ENCODE measurements around the gene MAP1A.

MAP1A gene

DNA sequence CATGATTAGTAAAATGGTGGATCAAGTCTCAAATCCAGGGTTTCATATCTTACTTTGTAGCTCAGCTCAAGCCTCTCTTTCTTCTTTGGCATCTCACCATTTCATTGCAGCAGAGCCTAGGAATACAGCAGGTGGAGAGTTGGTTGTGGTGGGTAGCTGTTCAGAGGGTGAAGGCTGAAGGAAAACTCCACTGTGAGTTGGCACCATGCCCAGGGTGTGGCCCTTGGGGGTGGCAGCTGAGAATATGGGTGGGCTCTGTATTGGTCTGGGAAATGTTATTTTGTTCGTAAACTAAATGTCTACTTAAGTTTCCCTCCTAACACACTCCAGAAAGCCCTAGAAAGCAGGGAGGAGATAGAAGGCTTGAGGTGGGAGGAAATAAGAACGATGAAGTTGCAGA, 1.7 kb upstream of the MAP1A start:
- ChIA-PET POLR2A (no interaction called here), CTCF (interaction anchor here (1.0 to 5.2 kb wide), 15 partner anchors 7 to 287 kb away, joined by 3 to 41 read pairs (median 8); no protein-coding TSS in a partner anchor)
- DNase-seq (ENCODE audit: extremely low spot score) = no peak
- TF ChIP-seq, protein P1, sequence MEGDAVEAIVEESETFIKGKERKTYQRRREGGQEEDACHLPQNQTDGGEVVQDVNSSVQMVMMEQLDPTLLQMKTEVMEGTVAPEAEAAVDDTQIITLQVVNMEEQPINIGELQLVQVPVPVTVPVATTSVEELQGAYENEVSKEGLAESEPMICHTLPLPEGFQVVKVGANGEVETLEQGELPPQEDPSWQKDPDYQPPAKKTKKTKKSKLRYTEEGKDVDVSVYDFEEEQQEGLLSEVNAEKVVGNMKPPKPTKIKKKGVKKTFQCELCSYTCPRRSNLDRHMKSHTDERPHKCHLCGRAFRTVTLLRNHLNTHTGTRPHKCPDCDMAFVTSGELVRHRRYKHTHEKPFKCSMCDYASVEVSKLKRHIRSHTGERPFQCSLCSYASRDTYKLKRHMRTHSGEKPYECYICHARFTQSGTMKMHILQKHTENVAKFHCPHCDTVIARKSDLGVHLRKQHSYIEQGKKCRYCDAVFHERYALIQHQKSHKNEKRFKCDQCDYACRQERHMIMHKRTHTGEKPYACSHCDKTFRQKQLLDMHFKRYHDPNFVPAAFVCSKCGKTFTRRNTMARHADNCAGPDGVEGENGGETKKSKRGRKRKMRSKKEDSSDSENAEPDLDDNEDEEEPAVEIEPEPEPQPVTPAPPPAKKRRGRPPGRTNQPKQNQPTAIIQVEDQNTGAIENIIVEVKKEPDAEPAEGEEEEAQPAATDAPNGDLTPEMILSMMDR (IDR thresholded peaks at IDR 0.05; ENCODE audit: control extremely low read depth, extremely low read depth, low read depth, missing control alignments) = no peak

DNA sequence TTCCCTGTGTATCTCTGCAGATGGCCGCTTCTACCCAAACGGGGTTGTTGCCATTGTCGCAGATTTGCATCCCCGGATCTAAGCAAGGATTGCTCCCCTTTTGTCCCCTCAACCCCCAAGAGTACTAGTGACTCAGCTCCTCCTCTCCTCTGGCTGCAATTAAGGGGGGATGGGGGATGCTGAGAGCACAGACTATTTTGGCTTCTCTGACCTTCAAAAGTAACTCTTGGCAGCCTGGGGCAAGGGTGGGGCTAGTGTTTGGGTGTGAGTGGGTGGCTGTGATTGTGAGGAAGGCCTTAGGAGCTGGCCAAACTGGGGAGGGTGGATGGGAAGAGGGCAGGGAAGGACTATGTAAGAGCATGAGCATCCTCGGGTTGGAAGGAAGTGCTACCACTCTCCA, 1.2 kb upstream of the MAP1A start:
- TF ChIP-seq, protein P1 (IDR thresholded peaks at IDR 0.05; ENCODE audit: control extremely low read depth, extremely low read depth, low read depth, missing control alignments) = no peak
- DNase-seq (ENCODE audit: extremely low spot score) = no peak
- POLR2A ChIA-PET = no interaction called here
- CTCF ChIA-PET = interaction anchor here (1.0 to 5.2 kb wide), 8 partner anchors 7 to 287 kb away, joined by 3 to 41 read pairs (median 10); no protein-coding TSS in a partner anchor

DNA sequence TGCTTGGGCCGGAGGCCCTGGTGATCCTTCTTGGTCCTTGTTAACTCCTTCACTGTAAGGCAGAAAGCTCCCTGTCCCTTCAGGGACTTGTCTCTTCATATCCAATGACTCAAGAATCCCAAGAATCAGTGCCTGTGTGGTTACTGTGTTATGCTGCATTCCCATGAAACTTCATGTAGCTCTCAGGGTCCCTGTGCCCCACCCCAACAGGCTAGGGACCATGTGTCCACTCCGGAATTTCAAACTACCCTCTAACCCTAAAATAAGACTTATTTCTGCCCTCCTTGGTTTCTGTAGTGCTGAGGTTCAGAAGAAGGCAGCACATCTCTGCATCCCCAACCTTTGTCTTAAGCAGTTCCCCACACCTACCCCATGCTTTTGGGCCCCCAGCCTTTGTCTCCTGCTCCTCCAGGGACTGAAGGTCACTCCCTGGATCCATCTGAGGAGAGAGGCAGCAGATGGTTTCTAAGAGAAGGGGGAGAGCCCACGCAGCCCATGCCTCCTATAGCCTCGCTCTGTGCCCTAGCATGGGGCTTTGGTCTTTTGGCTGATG, 531 bp upstream of the MAP1A start:
- TF ChIP-seq, protein P1 (IDR thresholded peaks at IDR 0.05; ENCODE audit: control extremely low read depth, extremely low read depth, low read depth, missing control alignments) = no peak
- CTCF ChIA-PET = interaction anchor here (1.0 to 4.2 kb wide), 4 partner anchors 17 to 46 kb away, joined by 3 to 24 read pairs (median 10); no protein-coding TSS in a partner anchor
- POLR2A ChIA-PET = no interaction called here

DNA sequence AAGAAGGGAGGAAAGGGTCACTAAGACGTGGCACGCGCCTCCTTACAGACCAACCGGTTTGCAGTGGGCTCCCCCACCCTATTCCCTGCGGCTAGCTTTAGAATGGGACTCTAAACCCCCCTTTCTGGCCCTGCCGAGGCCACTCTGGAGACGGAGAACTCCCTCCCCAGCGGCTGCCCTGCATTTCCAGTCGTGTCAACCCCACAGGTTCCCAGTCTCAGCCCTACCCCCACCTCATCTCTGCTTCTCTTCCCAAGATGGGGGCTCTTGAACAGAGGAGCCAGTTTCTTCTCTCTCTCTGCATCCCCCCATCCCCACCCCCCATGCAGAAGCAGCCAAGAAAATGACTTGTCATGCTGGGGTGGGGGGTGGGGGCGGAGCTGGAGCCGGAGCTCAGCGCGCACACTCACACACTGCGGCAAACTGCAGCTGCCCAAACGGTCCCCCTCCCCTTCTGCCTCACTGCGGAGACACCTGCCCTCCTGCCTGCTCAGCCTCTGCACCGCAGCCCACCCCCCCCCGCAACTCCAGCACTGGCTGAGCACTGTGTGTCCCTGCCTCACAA, 871 bp downstream of the MAP1A start:
- ChIA-PET CTCF (no interaction called here), POLR2A (interaction anchor here (0.6 kb wide), 1 partner anchor 307 kb away, joined by 3 read pairs; no protein-coding TSS in a partner anchor)
- TF ChIP-seq, protein P1 (IDR thresholded peaks at IDR 0.05; ENCODE audit: control extremely low read depth, extremely low read depth, low read depth, missing control alignments) = no peak
- DNase-seq (ENCODE audit: extremely low spot score) = no peak

More for the DNA sequence above, 531 bp upstream of the MAP1A start:
- no peak for DNase-seq (ENCODE audit: extremely low spot score)

DNA sequence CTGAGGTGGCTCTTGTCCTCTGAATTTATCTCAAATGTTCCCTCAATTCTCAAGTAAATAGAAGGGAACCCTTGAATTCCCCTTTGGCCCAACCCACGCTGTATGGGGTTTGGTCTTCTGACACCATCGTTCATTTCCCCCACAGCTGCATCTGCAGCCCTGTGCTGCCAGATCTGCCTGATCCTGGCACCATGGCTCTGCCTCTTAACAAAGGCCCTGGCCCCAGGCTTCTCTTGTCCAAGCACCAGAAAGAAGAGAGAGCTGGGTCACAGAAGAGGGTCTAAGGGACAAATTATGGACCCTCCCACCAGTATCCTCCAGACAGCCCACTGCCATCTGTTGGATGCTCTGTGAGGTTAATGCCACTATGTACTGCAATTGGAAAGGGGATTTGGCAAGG, 1.8 kb downstream of the MAP1A start:
- ChIA-PET CTCF (interaction anchor here (1.5 kb wide), 1 partner anchor 9 kb away, joined by 3 read pairs; no protein-coding TSS in a partner anchor), POLR2A (no interaction called here)
- DNase-seq (ENCODE audit: extremely low spot score) = no peak
- TF ChIP-seq, protein P1 (IDR thresholded peaks at IDR 0.05; ENCODE audit: control extremely low read depth, extremely low read depth, low read depth, missing control alignments) = no peak

DNA sequence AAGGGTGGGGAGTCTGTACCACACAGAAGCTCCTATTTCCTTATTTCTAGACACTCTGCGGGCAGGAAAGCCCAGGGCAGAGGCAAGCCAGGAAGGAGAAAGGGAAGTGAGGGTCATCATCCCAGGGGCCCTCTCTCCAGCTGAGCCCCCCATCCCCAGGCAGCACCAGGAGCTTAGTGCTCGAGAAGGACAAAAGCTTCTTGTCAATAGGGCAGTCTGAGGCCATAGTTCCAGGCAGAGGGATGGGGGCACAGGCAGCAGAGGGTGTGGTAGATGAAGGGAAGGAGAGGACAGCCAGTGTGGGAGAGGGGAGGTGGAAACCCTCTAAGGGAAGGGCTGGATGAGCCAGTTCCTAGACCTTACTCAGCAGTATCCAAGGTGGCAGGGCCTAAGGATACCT, 2.7 kb downstream of the MAP1A start:
- ChIA-PET POLR2A (no interaction called here), CTCF (interaction anchor here (0.7 to 1.5 kb wide), 2 partner anchors 10 to 13 kb away, joined by 3 read pairs; no protein-coding TSS in a partner anchor)
- TF ChIP-seq, protein P1 (IDR thresholded peaks at IDR 0.05; ENCODE audit: control extremely low read depth, extremely low read depth, low read depth, missing control alignments) = no peak

More for the DNA sequence above, 2.7 kb downstream of the MAP1A start:
- no peak for DNase-seq (ENCODE audit: extremely low spot score)

Data from GM10248 (cell line).